Cardiac ventricle fibroblast (primary cell): ENCODE data around the gene FN3K. TPM values are rescaled to one million over a fixed set of nuclear protein-coding genes. Genes with fewer than 3 reads are reported as not detected.

ENCODE experiments used
- total RNA-seq: library from RNA; depleted of rRNA; stranded (reverse); fragments of >200 nt; gene quantifications from 2 replicates; pipeline ENCODE4 v1.2.3, GENCODE V29; 2015

The FN3K gene
- 0.68 and 5.1 TPM in 2 replicates for total RNA-seq

GRCh38 chr17:82734987-82735866 is at the start of gene FN3K:
FN3K (plus strand) TSS chr17:82735615; CDS start chr17:82735637, 22 bp downstream.

GRCh38 chr17:82698065-82698973 is 37.1 kb upstream of the FN3K start, which contains the start of gene RAB40B:
RAB40B (minus strand) TSS chr17:82698698; CDS start chr17:82698596, 102 bp downstream.

DNA sequence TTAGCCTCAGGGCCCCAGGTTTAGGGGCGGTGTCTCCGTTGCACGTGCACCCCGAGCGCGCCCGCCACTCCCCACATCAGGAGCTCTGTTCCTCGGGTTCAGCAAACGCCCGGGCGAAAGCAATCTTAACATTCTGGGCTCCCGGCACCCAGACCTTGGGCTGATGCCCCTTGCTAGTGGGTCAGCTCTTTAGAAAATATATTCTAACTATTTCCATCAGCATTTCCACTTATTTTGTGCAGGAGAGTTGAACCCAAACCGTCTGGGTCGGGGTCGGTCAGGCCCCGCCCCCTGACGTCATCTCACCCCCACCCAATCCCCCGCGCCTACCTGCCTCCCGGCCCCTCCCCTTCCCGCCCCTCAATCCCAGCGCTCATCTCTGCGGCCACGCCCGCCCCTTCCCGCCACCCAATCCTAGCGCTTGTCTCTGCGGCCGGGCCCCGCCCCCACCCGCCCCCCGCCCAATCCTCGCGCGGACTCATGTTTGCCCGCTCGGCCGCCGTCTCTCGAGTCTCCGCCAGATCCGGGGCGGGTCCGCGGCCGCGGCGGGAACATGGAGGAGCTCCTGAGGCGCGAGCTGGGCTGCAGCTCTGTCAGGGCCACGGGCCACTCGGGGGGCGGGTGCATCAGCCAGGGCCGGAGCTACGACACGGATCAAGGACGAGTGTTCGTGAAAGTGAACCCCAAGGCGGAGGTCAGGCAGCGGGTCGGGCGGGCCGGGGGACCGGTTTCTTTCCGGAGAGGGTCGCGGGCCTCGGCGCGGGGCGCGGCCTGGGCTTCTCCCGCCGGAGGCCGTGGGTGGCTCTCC is 19.0 kb upstream of the FN3K start, which contains the start of gene FN3KRP:
TSS of gene FN3KRP (plus strand) at position 504 of the 808 bp plus-strand sequence. CDS start at position 554, 50 bp downstream.

DNA sequence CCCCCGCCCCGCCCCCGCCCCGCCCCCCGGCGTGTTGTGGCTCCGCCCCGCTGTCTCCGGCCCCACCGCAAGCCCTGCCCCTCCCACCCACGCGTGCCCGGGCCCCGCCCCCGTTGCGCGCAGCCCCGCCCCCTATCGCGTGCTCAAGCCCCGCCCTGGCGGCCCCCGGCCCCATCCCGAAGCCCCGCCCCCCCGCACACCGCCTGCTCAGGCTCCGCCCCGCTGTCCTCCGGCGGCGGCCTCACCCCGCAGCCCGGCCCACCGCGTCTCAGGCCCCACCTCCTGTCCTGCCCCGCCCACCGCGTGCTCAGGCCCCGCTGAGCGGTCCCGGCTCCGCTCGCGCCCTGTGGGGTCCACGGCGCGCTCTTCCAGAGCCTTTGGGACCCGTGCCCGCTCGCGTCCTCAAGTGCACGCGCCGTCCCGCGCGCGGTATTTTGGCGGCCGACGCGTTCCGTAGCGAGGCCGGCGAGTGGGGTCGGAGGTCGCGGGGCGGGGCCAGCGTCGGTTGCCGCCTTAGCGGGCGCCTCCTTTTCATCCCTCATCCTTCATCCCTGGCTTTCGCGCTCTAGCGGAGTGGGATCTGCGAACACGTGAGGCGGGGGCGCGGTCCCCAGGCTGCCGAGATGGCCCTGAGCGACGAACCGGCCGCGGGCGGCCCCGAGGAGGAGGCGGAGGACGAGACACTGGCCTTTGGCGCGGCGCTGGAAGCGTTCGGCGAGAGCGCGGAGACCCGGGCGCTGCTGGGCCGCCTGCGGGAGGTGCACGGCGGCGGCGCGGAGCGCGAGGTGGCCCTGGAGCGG is 16.4 kb downstream of the FN3K start, which contains the start of gene TBCD:
TSS of gene TBCD (plus strand) at position 495 of the 800 bp plus-strand sequence. CDS start at position 624, 129 bp downstream.

Other genes with a start within 250 kb of the FN3K start
- 23.2 and 24.8 TPM in 2 replicates for gene FOXK2, start 215.9 kb upstream of the FN3K start, total RNA-seq
- gene WDR45B, start 87.2 kb upstream of the FN3K start, total RNA-seq = 51.1 and 53.0 TPM in 2 replicates
- 10.7 and 18.3 TPM in 2 replicates for gene RAB40B, start 36.9 kb upstream of the FN3K start, total RNA-seq
- gene FN3KRP, start 18.9 kb upstream of the FN3K start, total RNA-seq = 15.8 and 16.0 TPM in 2 replicates
- gene TBCD, start 16.4 kb downstream of the FN3K start, total RNA-seq = 34.0 and 41.5 TPM in 2 replicates
- not detected in 2 replicates for gene ZNF750, start 104.4 kb downstream of the FN3K start, total RNA-seq